H1 (cell line): ENCODE results near the gene GRAMD2A. TPM values are rescaled to one million over a fixed set of nuclear protein-coding genes. Genes with fewer than 3 reads are reported as not detected.

ENCODE experiments used
- TCF12 ChIP-seq: IDR thresholded peaks from 2 replicates; pipeline ENCODE4 v1.6.1; 2011; ENCODE audit warnings: low read depth, mild to moderate bottlenecking, low read length
- polyA plus RNA-seq, 7 experiments: library from polyadenylated mRNA; depleted of rRNA in 3 of 7; stranded (reverse) in 5 of 7; unstranded in 2 of 7; fragments of >200 nt in 5 of 7; fragments of 200-250 nt in 2 of 7; gene quantifications; 1 replicate in 5 of 7; 2 replicates in 1 of 7; 4 replicates in 1 of 7; pipeline versions ENCODE4 v1.2.1 to v1.2.3, GENCODE V29; 2011 to 2013; ENCODE audit warnings: missing spikeins in 2 of 7, mixed read lengths in 2 of 7
- total RNA-seq: library from RNA; stranded (reverse); fragmentation: NEBNext Ultra II Directional; extraction: Animal tissue kit (Norgen Biotek cat#: 25700); gene quantifications from 2 replicates; pipeline ENCODE4 v1.2.1, GENCODE V29; 2021

The GRAMD2A gene
- total and polyA plus RNA-seq, 2 of the 8 experiments (the other 6 are each of a cell fraction or from before 2014, with no cell fraction given), result 0.57 to 1.5 TPM

- no peak for TF ChIP-seq TCF12
Measured at GRCh38 chr15:72154316-72154715, 43.3 kb downstream of the GRAMD2A start (continued).
